CD4-positive, alpha-beta T cell treated with Interleukin-4 for 4 hours (primary cell): ENCODE measurements around the gene AZIN2.
A peak's percentile ranks its signal among the peaks of the same experiment; 100 is the strongest.
"Not testable (repeated sequence)": the region's sequence is repeated elsewhere in the genome, so short reads cannot be mapped to it uniquely, and the experiment has no call there.

Experiments used
- DNase-seq: peaks from one replicate; pipeline ENCODE4 v3.0.0-alpha.2; 2020

The AZIN2 gene

GRCh38 chr1:33080885-33081553 is at the start of gene AZIN2:
AZIN2 (plus strand) TSS chr1:33081153; CDS start chr1:33082250, 1,097 bp downstream.
- DNase-seq = peak; percentile 95

GRCh38 chr1:33031506-33031905 is 49.4 kb upstream of the AZIN2 start:
- DNase-seq = no peak

GRCh38 chr1:33032126-33032869 is 48.7 kb upstream of the AZIN2 start:
- DNase-seq = no peak

GRCh38 chr1:33036051-33036525 is 44.9 kb upstream of the AZIN2 start:
- DNase-seq = no peak

- peak; percentile 95 for DNase-seq
These were observed 44.1 kb upstream of the AZIN2 start, which contains the start of gene AK2 for GRCh38 chr1:33036526-33037503. AK2 (minus strand) TSS chr1:33036883; CDS start chr1:33036828, 55 bp downstream.

- no peak for DNase-seq
These were observed 41.1 kb upstream of the AZIN2 start for GRCh38 chr1:33039840-33040239.

GRCh38 chr1:33041026-33041425 is 39.9 kb upstream of the AZIN2 start:
- no peak for DNase-seq

- DNase-seq = no peak
These were observed 38.1 kb upstream of the AZIN2 start for GRCh38 chr1:33042831-33043230.

- DNase-seq = no peak
These were observed 37.5 kb upstream of the AZIN2 start for GRCh38 chr1:33043267-33044092.

- no peak for DNase-seq
These were observed 35.7 kb upstream of the AZIN2 start for GRCh38 chr1:33045246-33045645.

- DNase-seq = peak; percentile 39
These were observed 35.1 kb upstream of the AZIN2 start for GRCh38 chr1:33045814-33046213.

- DNase-seq = not testable (repeated sequence)
These were observed 34.7 kb upstream of the AZIN2 start for GRCh38 chr1:33046234-33046633.

GRCh38 chr1:33047290-33047689 is 33.7 kb upstream of the AZIN2 start:
- no peak for DNase-seq

GRCh38 chr1:33047839-33048305 is 33.1 kb upstream of the AZIN2 start:
- no peak for DNase-seq

- DNase-seq = no peak
These were observed 32.5 kb upstream of the AZIN2 start for GRCh38 chr1:33048426-33048825.

- DNase-seq = no peak
These were observed 31.6 kb upstream of the AZIN2 start for GRCh38 chr1:33049371-33049770.

GRCh38 chr1:33050221-33051076 is 30.5 kb upstream of the AZIN2 start:
- DNase-seq = no peak

- DNase-seq = peak; percentile 48
These were observed 25.5 kb upstream of the AZIN2 start for GRCh38 chr1:33055210-33056008.

GRCh38 chr1:33056426-33056825 is 24.5 kb upstream of the AZIN2 start:
- no peak for DNase-seq

- DNase-seq = no peak
These were observed 23.9 kb upstream of the AZIN2 start for GRCh38 chr1:33057095-33057494.
